ENCODE data around the gene PLPP4.

GRCh38 chr10:120598386-120598785 lies 141.4 kb downstream of the PLPP4 start:
- TF ChIP-seq CTCF (IDR thresholded peaks at IDR 0.05) (no peak), POLR2A (IDR thresholded peaks at IDR 0.05) (no peak), POLR2AphosphoS5 (IDR thresholded peaks at IDR 0.05) (no peak), EP300 (IDR thresholded peaks at IDR 0.05; ENCODE audit: low read depth) (no peak)

Measured in transverse colon (tissue), 4 donors.